ENCODE data around the gene SOX18. TPM values are rescaled to one million over a fixed set of nuclear protein-coding genes. Genes with fewer than 3 reads are reported as not detected.
A peak's percentile ranks its signal among the peaks of the same experiment; 100 is the strongest.
"Not testable (repeated sequence)": the region's sequence is repeated elsewhere in the genome, so short reads cannot be mapped to it uniquely, and the experiment has no call there.

The SOX18 gene
- polyA plus RNA-seq, 1 experiment = not detected

- TF ChIP-seq CTCF (IDR thresholded peaks at IDR 0.05; ENCODE audit: insufficient read depth, low read depth, low read length) = no peak
Observed at GRCh38 chr20:64021124-64021975, 28.1 kb downstream of the SOX18 start.

GRCh38 chr20:64015635-64016034, 33.8 kb downstream of the SOX18 start:
- no peak overlapping the region for H3K4me3 ChIP-seq (ENCODE audit: low read depth, low read length)
- ChIA-PET POLR2A (no interaction called here), CTCF (no interaction called here)
- no peak for DNase-seq (ENCODE audit: low read depth)
- no peak for TF ChIP-seq CTCF (IDR thresholded peaks at IDR 0.05; ENCODE audit: insufficient read depth, low read depth, low read length)
- no peaks in the 10 kb centered on the region for H3K27me3 ChIP-seq (ENCODE audit: control insufficient read depth, insufficient read depth, low read length)
- peaks cover 28% of the 10 kb centered on the region for H3K36me3 ChIP-seq (ENCODE audit: control insufficient read depth, insufficient read depth, low read length)

More at GRCh38 chr20:64021124-64021975, 28.1 kb downstream of the SOX18 start:
- DNase-seq (ENCODE audit: low read depth) = no peak
- H3K27me3 ChIP-seq (ENCODE audit: control insufficient read depth, insufficient read depth, low read length) = no peaks in the 10 kb centered on the region
- CTCF ChIA-PET = interaction anchor here (0.7 kb wide), 1 partner anchor 584 kb away, joined by 3 read pairs; no protein-coding TSS in a partner anchor
- peaks cover 50% of the 10 kb centered on the region for H3K36me3 ChIP-seq (ENCODE audit: control insufficient read depth, insufficient read depth, low read length)
- H3K4me3 ChIP-seq (ENCODE audit: low read depth, low read length) = no peak overlapping the region
- POLR2A ChIA-PET = no interaction called here

- H3K27me3 ChIP-seq (ENCODE audit: control insufficient read depth, insufficient read depth, low read length); H3K4me3 ChIP-seq (ENCODE audit: low read depth, low read length); CTCF ChIA-PET; DNase-seq (ENCODE audit: low read depth); POLR2A ChIA-PET: not testable (repeated sequence)
- H3K36me3 ChIP-seq (ENCODE audit: control insufficient read depth, insufficient read depth, low read length) = peaks cover 19% of the 10 kb centered on the region
Observed at GRCh38 chr20:64012385-64013154, 36.9 kb downstream of the SOX18 start.

- H3K36me3 ChIP-seq (ENCODE audit: control insufficient read depth, insufficient read depth, low read length) = peaks cover 19% of the 10 kb centered on the region
- no peak overlapping the region for H3K4me3 ChIP-seq (ENCODE audit: low read depth, low read length)
- H3K27me3 ChIP-seq (ENCODE audit: control insufficient read depth, insufficient read depth, low read length) = no peaks in the 10 kb centered on the region
- CTCF ChIA-PET = no interaction called here
- POLR2A ChIA-PET = no interaction called here
- TF ChIP-seq CTCF (IDR thresholded peaks at IDR 0.05; ENCODE audit: insufficient read depth, low read depth, low read length) = no peak
- no peak for DNase-seq (ENCODE audit: low read depth)
Observed at GRCh38 chr20:64011366-64011779, 38.1 kb downstream of the SOX18 start.

- no peak for TF ChIP-seq CTCF (IDR thresholded peaks at IDR 0.05; ENCODE audit: insufficient read depth, low read depth, low read length)
- Histone ChIP-seq H3K36me3 (ENCODE audit: control insufficient read depth, insufficient read depth, low read length) (peaks cover 17% of the 10 kb centered on the region), H3K4me3 (ENCODE audit: low read depth, low read length) (no peak overlapping the region), H3K27me3 (ENCODE audit: control insufficient read depth, insufficient read depth, low read length) (no peaks in the 10 kb centered on the region)
- CTCF ChIA-PET = interaction anchor here (0.6 to 1.5 kb wide), 2 partner anchors 26 to 28 kb away, joined by 3 to 6 read pairs; no protein-coding TSS in a partner anchor
- POLR2A ChIA-PET = no interaction called here
- DNase-seq (ENCODE audit: low read depth) = peak; percentile 19
Observed at GRCh38 chr20:64010711-64011237, 38.7 kb downstream of the SOX18 start.
